Measurements from ENCODE around the gene MLXIP. TPM values are rescaled to one million over a fixed set of nuclear protein-coding genes. Genes with fewer than 3 reads are reported as not detected.

Gene MLXIP
- total RNA-seq (2021; fragmentation: NEBNext Ultra II Directional; extraction: Animal tissue kit (Norgen Biotek cat#: 25700)) (40.4 and 40.5 TPM in 2 replicates), polyA plus RNA-seq (2011; rRNA removed) (5.5 and 13.2 TPM in 2 replicates), polyA minus RNA-seq (2011; rRNA and poly(A)+ RNA removed) (10.0 and 15.5 TPM in 2 replicates)
- polyA plus RNA-seq (2011; cell fraction: cytosol; rRNA removed) = 4.1 TPM
- polyA plus RNA-seq (2011; cell fraction: nucleus; rRNA removed) = 18.6 TPM
- polyA plus RNA-seq (2012, experiment 1 of 2) = 15.2 to 19.4 TPM (median 18.9 TPM) in 4 replicates
- polyA plus RNA-seq (2012, experiment 2 of 2) = 13.9 TPM
- 33.1 TPM for polyA plus RNA-seq (2013, experiment 1 of 2)
- polyA plus RNA-seq (2013, experiment 2 of 2) = 33.0 TPM
- 23.0 TPM for polyA minus RNA-seq (2011; cell fraction: cytosol; rRNA and poly(A)+ RNA removed)
- 35.1 TPM for polyA minus RNA-seq (2011; cell fraction: nucleus; rRNA and poly(A)+ RNA removed)
- long read RNA-seq, experiment 1, partial matches to known transcripts = 6 of 22 reads
- long read RNA-seq, experiment 1, other reads (novel, unspliced or antisense) = 15 of 22 reads
- long read RNA-seq, experiment 2, partial matches to known transcripts = 0 of 4 reads
- long read RNA-seq, experiment 2, other reads (novel, unspliced or antisense) = 4 of 4 reads

- H2BK15ac ChIP-seq (ENCODE audit: low read length) = no peak within 1 kb of the TSS; the same call in 1 of the 2 replicates
- CTCF ChIA-PET (ENCODE audit: partially characterized antibody) = interaction anchor here (0.8 to 3.8 kb wide), 3 partner anchors 14 to 45 kb away, joined by 5 to 26 read pairs (median 5); no protein-coding TSS in a partner anchor
- H3K36me3 ChIP-seq (ENCODE audit: control insufficient read depth in 2 of 4, insufficient read depth in 4 of 4, low read length in 3 of 4) = no peaks in the 10 kb centered on the region
- no peak within 1 kb of the TSS for H4K5ac ChIP-seq (ENCODE audit: insufficient read length, low read depth, low read length)
- H3K27me3 ChIP-seq (replicated peaks in 1 of 4; ENCODE audit: control insufficient read depth in 3 of 4, extremely low read depth in 1 of 4, insufficient read depth in 3 of 4, low read length in 3 of 4) = peaks cover 4 to 21% (median 19%) of the 10 kb centered on the region in 4 experiments; a peak in 6 of 7 replicates
- H3K56ac ChIP-seq (replicated peaks; ENCODE audit: insufficient read length, low read depth, low read length) = no peak within 1 kb of the TSS
- H2BK20ac ChIP-seq (ENCODE audit: low read length) = no peak within 1 kb of the TSS
- no peaks in the 10 kb centered on the region for H3K9me3 ChIP-seq (ENCODE audit: insufficient read depth in 2 of 2, low read depth in 1 of 2, low read length in 1 of 2)
- H3K27ac ChIP-seq (ENCODE audit: low read depth, low read length) = no peak within 1 kb of the TSS; the same call in 1 of the 2 replicates
- H2AFZ ChIP-seq (ENCODE audit: low read length) = peak within 1 kb of the TSS; percentile 47; the same call in 1 of the 2 replicates
- H3K23ac ChIP-seq (ENCODE audit: insufficient read length) = no peak within 1 kb of the TSS
- H3K79me2 ChIP-seq (ENCODE audit: control insufficient read depth in 1 of 2, insufficient read depth in 2 of 2, low read length in 2 of 2) = peaks cover 4 to 21% of the 10 kb centered on the region in 2 experiments; a peak in 3 of 4 replicates
- H2BK5ac ChIP-seq (ENCODE audit: low read depth, low read length) = 0 out of 2 replicates have a peak within 1 kb of the TSS, but pooled peaks have one; percentile 35
- DNase-seq (ENCODE audit: low read depth in 1 of 2, low spot score in 2 of 2) (peak; percentile 43 to 95), FAIRE-seq (no peak)
- H3K18ac ChIP-seq (ENCODE audit: extremely low read depth, low read length) = peak within 1 kb of the TSS; percentile 83
- H3K4me3 ChIP-seq (ENCODE audit: extremely low read depth in 1 of 4, insufficient read depth in 2 of 4, low read depth in 3 of 4, low read length in 4 of 4) = peak within 1 kb of the TSS; percentile 62 to 74 (median 68)
- H3K4me2 ChIP-seq (ENCODE audit: insufficient read depth in 1 of 2, low read depth in 2 of 2, low read length in 2 of 2) = peak within 1 kb of the TSS; percentile 87 to 98
- H3K14ac ChIP-seq (ENCODE audit: insufficient read length) = no peak within 1 kb of the TSS
- peak within 1 kb of the TSS; percentile 35 to 63 (median 48); a peak in 6 of 7 replicates for H3K9ac ChIP-seq (replicated peaks in 1 of 4; ENCODE audit: extremely low read depth in 1 of 4, low read depth in 3 of 4, low read length in 3 of 4)
- 0 out of 2 replicates have a peak within 1 kb of the TSS, but pooled peaks have one; percentile 39 for H2BK12ac ChIP-seq (ENCODE audit: low read depth, low read length)
- peaks cover 0 to 4% of the 10 kb centered on the region in 2 experiments for H4K20me1 ChIP-seq (replicated peaks in 1 of 2; ENCODE audit: control insufficient read depth in 1 of 2, insufficient read depth in 2 of 2, low read length in 2 of 2)
- no peak within 1 kb of the TSS for H2BK120ac ChIP-seq (replicated peaks; ENCODE audit: low read depth, low read length)
- no peak within 1 kb of the TSS for H3K4ac ChIP-seq (replicated peaks; ENCODE audit: insufficient read length, low read depth, low read length)
- peak within 1 kb of the TSS; percentile 32; the same call in 1 of the 2 replicates for H4K8ac ChIP-seq (ENCODE audit: extremely low read depth, insufficient read depth, low read length)
- peaks cover 4 to 8% (median 5%) of the 10 kb centered on the region in 4 experiments; a peak in 5 of 7 replicates for H3K4me1 ChIP-seq (replicated peaks in 1 of 4; ENCODE audit: control insufficient read depth in 3 of 4, insufficient read depth in 4 of 4, low read length in 3 of 4)
- peaks cover 8% of the 10 kb centered on the region; the same call in 1 of the 2 replicates for H3K79me1 ChIP-seq (ENCODE audit: low read depth, low read length)
- POLR2A ChIA-PET (ENCODE audit: partially characterized antibody) = interaction anchor here (0.6 to 2.0 kb wide), 15 partner anchors 10 to 275 kb away, joined by 3 to 20 read pairs (median 4); no protein-coding TSS in a partner anchor
- peaks cover 13% of the 10 kb centered on the region; the same call in 1 of the 2 replicates for H3K23me2 ChIP-seq (ENCODE audit: low read depth, low read length)
- H4K91ac ChIP-seq (replicated peaks; ENCODE audit: insufficient read length, low read length) = no peak within 1 kb of the TSS
- WGBS, 2 experiments (ENCODE audit: extremely low coverage in 1 of 2, insufficient coverage in 1 of 2, insufficient read length in 1 of 2, insufficient replicate concordance in 2 of 2, low coverage in 1 of 2, low lambda C conversion rate in 2 of 2, missing lambda C conversion rate in 1 of 2) = 7% methylated on average over 52 of the region's 113 CpGs; no CpG with 5 or more reads in 1 of the 2 experiments
- no peak within 1 kb of the TSS for H2AK5ac ChIP-seq (ENCODE audit: low read depth, low read length)
- TF ChIP-seq POLR2A (IDR thresholded peaks at IDR 0.05; ENCODE audit: control extremely low read depth in 1 of 2, low read depth in 2 of 2, low read length in 2 of 2) = peak in 1 of 2 experiments; percentile 68; a peak in 2 of 3 replicates
- TF ChIP-seq KDM1A (IDR thresholded peaks at IDR 0.05; ENCODE audit: borderline replicate concordance, low read length) = no peak
- TF ChIP-seq RNF2 (IDR thresholded peaks at IDR 0.05; ENCODE audit: borderline replicate concordance, low read depth, low read length, missing control alignments, poor library complexity, severe bottlenecking) = no peak
- 0 out of 4 replicates have a peak, but pooled peaks of 1 of the 2 experiments have one; percentile 79 for TF ChIP-seq HDAC2 (IDR thresholded peaks at IDR 0.05; ENCODE audit: borderline replicate concordance in 1 of 2, low read depth in 2 of 2, low read length in 2 of 2)
- no peak for TF ChIP-seq SAP30 (IDR thresholded peaks at IDR 0.05; ENCODE audit: insufficient read depth, insufficient replicate concordance, low read length)
- no peak for TF ChIP-seq TEAD4 (IDR thresholded peaks at IDR 0.05; ENCODE audit: low read depth, low read length)
Observed at GRCh38 chr12:122078141-122079032, at the start of gene MLXIP. Gene MLXIP, plus strand, starts transcription at chr12:122078756. Its CDS starts 98 bp downstream, at chr12:122078854.
